NCI-H2029 treated with DMSO at 0.1 percent for 48 hours (cell line): ENCODE data around the gene ARL5C.

ENCODE experiments used
- DNase-seq: peaks from one replicate; lab custom pipeline; 2025; lab: John Stamatoyannopoulos, UW

Gene ARL5C

GRCh38 chr17:39107155-39107554, 58.8 kb downstream of the ARL5C start:
- no peak for DNase-seq
